GM08714 (cell line): ENCODE measurements around the gene ARF3.
A peak's percentile ranks its signal among the peaks of the same experiment; 100 is the strongest.

Experiments
- H3K4me3 ChIP-seq: fragments of 200-500 bp; sonication (Bioruptor generic); 2 replicates; pipeline ENCODE4 v1.5.1; 2014; ENCODE audit warnings: mild to moderate bottlenecking, low read length, inconsistent platforms
- ZNF274 ChIP-seq: IDR thresholded peaks from 2 replicates; pipeline ENCODE4 v1.6.1; 2012; ENCODE audit warnings: mild to moderate bottlenecking, low read depth, low read length

Gene ARF3

GRCh38 chr12:48903982-48904411, 53.3 kb downstream of the ARF3 start:
- peak overlapping the region; percentile 3; the same call in 1 of the 2 replicates for H3K4me3 ChIP-seq
- no peak for TF ChIP-seq ZNF274

GRCh38 chr12:48903363-48903981, 53.8 kb downstream of the ARF3 start:
- TF ChIP-seq ZNF274, result no peak
- peak overlapping the region; percentile 29; the same call in 1 of the 2 replicates for H3K4me3 ChIP-seq

- TF ChIP-seq ZNF274, result no peak
- H3K4me3 ChIP-seq, result no peak overlapping the region
Measured at GRCh38 chr12:48901278-48901677, 56.0 kb downstream of the ARF3 start.

GRCh38 chr12:48899651-48900050, 57.6 kb downstream of the ARF3 start:
- no peak overlapping the region for H3K4me3 ChIP-seq
- TF ChIP-seq ZNF274, result no peak

- no peak for TF ChIP-seq ZNF274
Measured at GRCh38 chr12:48894271-48894670, 63.0 kb downstream of the ARF3 start.

GRCh38 chr12:48890657-48891418, 66.4 kb downstream of the ARF3 start:
- no peak overlapping the region for H3K4me3 ChIP-seq
- no peak for TF ChIP-seq ZNF274

More at GRCh38 chr12:48894271-48894670, 63.0 kb downstream of the ARF3 start:
- no peak overlapping the region for H3K4me3 ChIP-seq

GRCh38 chr12:48889679-48890078, 67.6 kb downstream of the ARF3 start:
- H3K4me3 ChIP-seq, result no peak overlapping the region
- TF ChIP-seq ZNF274, result no peak
